RWPE2 (cell line): Measurements from ENCODE around the gene ZNF736.
A peak's percentile ranks its signal among the peaks of the same experiment; 100 is the strongest.

Experiments used
- ATAC-seq: fragments of 200-7000 bp; cut with Tn5 transposase; 3 replicates; pipeline ENCODE4 v1.9.1; 2021; ENCODE audit warnings: low read depth
- DNase-seq: peaks from one replicate; pipeline ENCODE4 v3.0.0-alpha.2; 2020; ENCODE audit warnings: low spot score
- H3K27ac ChIP-seq: fragments of 450-650 bp; 2 replicates; pipeline ENCODE4 v1.5.1; 2017; ENCODE audit warnings: mild to moderate bottlenecking; ENCODE audit not compliant: poor library complexity, severe bottlenecking
- H3K27me3 ChIP-seq: fragments of 250-450 bp; sonication (Bioruptor Pico); 2 replicates; pipeline ENCODE4 v1.5.1; 2021; ENCODE audit warnings: mild to moderate bottlenecking, moderate library complexity; ENCODE audit not compliant: insufficient read depth, poor library complexity, severe bottlenecking
- H3K36me3 ChIP-seq: fragments of 250-450 bp; sonication (Bioruptor Pico); 2 replicates; pipeline ENCODE4 v1.5.1; 2020; ENCODE audit warnings: low read depth, mild to moderate bottlenecking, moderate library complexity
- H3K4me1 ChIP-seq: fragments of 250-450 bp; sonication (Bioruptor Pico); 2 replicates; pipeline ENCODE4 v1.5.1; 2021; ENCODE audit warnings: mild to moderate bottlenecking, moderate library complexity; ENCODE audit not compliant: insufficient read depth, poor library complexity, severe bottlenecking
- H3K4me3 ChIP-seq: fragments of 250-450 bp; sonication (Bioruptor Pico); 2 replicates; pipeline ENCODE4 v1.5.1; 2021; ENCODE audit warnings: mild to moderate bottlenecking, moderate library complexity; ENCODE audit not compliant: severe bottlenecking
- H3K9me3 ChIP-seq: fragments of 250-450 bp; sonication (Bioruptor Pico); 2 replicates; pipeline ENCODE4 v1.5.1; 2021; ENCODE audit warnings: mild to moderate bottlenecking, moderate library complexity; ENCODE audit not compliant: severe bottlenecking
- TF ChIP-seq, protein P1 (sequence below): fragments of 450-650 bp; IDR thresholded peaks from one replicate; pipeline ENCODE4 v1.5.1; 2017; ENCODE audit warnings: mild to moderate bottlenecking, moderate library complexity; ENCODE audit not compliant: poor library complexity, severe bottlenecking

The ZNF736 gene

DNA sequence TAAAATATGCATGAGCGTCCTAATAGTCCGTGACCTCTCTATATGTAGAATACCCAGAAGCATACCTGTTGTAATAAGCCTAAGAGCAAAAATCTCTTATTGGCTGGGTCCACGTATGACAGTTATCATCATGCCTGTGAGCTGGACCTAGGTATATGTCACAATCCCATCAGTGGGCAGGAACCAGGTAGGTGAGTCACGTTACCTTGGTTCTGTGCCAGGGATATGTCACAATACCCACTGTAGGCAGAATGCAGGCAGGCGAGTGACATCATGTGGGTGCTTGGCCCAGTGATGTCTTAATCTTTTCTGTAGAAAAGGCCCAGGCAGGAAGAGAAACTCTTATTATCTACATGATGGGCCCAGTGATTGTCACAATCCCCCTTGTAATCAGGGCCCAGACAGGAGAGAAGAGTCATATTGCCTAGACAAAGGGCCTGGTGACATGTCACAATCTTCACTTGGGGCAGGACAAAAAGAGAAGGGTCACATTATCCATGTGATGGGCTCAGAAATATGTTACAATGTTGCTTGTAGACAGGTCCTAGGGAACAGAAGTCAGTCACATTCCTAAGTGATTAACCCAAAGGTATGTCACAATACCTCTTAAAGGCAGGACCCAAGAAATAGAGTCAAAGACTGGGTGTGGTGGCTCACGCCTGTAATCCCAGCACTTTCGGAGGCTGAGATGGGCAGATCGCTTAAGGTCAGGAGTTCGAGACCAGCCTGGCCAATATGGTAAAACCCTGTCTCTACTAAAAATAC is 12.9 kb upstream of the ZNF736 start:
- TF ChIP-seq, protein P1, sequence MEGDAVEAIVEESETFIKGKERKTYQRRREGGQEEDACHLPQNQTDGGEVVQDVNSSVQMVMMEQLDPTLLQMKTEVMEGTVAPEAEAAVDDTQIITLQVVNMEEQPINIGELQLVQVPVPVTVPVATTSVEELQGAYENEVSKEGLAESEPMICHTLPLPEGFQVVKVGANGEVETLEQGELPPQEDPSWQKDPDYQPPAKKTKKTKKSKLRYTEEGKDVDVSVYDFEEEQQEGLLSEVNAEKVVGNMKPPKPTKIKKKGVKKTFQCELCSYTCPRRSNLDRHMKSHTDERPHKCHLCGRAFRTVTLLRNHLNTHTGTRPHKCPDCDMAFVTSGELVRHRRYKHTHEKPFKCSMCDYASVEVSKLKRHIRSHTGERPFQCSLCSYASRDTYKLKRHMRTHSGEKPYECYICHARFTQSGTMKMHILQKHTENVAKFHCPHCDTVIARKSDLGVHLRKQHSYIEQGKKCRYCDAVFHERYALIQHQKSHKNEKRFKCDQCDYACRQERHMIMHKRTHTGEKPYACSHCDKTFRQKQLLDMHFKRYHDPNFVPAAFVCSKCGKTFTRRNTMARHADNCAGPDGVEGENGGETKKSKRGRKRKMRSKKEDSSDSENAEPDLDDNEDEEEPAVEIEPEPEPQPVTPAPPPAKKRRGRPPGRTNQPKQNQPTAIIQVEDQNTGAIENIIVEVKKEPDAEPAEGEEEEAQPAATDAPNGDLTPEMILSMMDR = no peak
- ATAC-seq (peak; percentile 56), DNase-seq (no peak)
- Histone ChIP-seq H3K36me3 (no peaks in the 10 kb centered on the region), H3K9me3 (no peaks in the 10 kb centered on the region), H3K4me1 (no peaks in the 10 kb centered on the region), H3K4me3 (no peak overlapping the region), H3K27me3 (no peaks in the 10 kb centered on the region), H3K27ac (no peak overlapping the region)

DNA sequence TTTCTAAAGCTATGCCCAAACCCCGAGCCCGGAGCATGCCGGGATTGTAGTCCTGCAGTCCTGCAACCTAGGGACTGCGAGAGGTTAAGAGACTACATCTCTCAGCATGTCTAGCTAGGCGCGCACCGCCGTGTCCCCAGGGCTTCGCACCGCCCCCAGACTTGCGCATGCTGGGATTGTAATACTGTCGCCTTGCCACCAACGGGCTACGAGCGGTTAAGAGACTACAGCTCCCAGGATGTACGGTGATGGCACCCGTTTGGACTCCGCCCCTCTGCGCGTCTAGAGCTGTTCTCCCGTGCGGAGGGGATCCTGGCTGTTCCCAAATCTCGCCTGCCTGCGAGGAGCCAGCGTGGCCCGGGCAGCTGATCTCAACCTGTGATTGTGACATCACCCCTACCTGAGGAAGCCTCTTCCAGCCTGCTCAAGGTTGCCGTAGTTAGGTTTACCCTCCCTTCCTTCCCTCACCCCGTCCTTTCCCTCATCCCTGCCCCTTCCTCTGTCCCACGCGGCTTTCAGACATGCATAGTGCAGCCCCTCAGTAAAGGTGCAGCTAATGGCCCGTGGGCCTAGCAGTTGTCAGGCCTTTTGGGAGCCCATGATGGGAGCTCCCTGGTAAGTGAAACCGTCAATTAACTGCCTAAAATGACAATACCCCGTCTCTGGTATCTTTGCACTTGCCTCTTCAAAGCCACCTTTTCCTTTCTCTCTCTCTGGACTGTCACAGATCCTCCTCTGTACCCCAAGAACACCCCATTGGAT is 6.3 kb upstream of the ZNF736 start:
- no peaks in the 10 kb centered on the region for H3K27me3 ChIP-seq
- TF ChIP-seq, protein P1 = no peak
- H3K27ac ChIP-seq = no peak overlapping the region
- no peaks in the 10 kb centered on the region for H3K36me3 ChIP-seq
- DNase-seq = no peak
- peak overlapping the region; percentile 37 for H3K4me3 ChIP-seq
- H3K4me1 ChIP-seq = no peaks in the 10 kb centered on the region
- no peaks in the 10 kb centered on the region for H3K9me3 ChIP-seq
- peak; percentile 91 for ATAC-seq

DNA sequence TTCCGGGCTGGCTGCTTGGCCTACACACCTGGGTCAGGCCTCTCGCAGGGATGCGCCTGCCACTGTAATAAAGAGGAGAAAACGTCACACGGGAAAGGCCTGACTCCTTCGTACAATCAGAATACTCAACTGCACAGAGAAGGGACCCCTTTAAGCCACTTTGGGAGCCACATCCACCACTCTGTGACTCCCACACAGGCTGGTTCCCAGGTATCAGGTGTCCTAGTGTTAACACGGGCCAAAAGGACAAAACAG is 5.8 kb upstream of the ZNF736 start:
- H3K4me3 ChIP-seq = no peak overlapping the region
- H3K27ac ChIP-seq = no peak overlapping the region
- DNase-seq = no peak
- no peaks in the 10 kb centered on the region for H3K27me3 ChIP-seq
- H3K36me3 ChIP-seq = no peaks in the 10 kb centered on the region
- H3K9me3 ChIP-seq = no peaks in the 10 kb centered on the region
- no peak for ATAC-seq
- TF ChIP-seq, protein P1 = no peak
- H3K4me1 ChIP-seq = no peaks in the 10 kb centered on the region

- Histone ChIP-seq H3K4me3 (no peak overlapping the region), H3K27ac (no peak overlapping the region), H3K36me3 (no peaks in the 10 kb centered on the region; the same call in 1 of the 2 replicates), H3K4me1 (no peaks in the 10 kb centered on the region), H3K27me3 (no peaks in the 10 kb centered on the region), H3K9me3 (no peaks in the 10 kb centered on the region)
- ATAC-seq (no peak), DNase-seq (no peak)
- TF ChIP-seq, protein P1 = no peak
Observed at GRCh38 chr7:64310426-64310825, 3.3 kb upstream of the ZNF736 start.

DNA sequence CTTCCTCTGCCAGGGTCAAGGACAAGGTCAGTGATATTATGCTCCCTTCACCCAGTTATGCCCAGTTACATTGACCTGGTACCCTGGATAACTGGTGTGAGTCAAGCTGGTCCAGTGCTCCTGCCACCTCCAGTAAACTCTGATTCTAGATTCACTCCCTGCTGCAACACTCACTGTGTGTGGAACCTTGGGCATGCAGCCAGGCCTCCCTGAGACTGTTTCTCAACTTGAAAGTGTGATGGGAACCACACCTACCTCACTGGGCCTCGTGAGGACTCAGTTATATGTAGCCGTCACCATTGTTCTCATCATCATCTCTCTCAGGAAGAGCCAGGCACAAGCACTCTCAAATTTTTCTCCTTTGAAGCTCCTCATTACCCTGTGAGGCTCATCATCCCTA is 935 bp upstream of the ZNF736 start:
- Histone ChIP-seq H3K27ac (no peak overlapping the region), H3K36me3 (no peaks in the 10 kb centered on the region; the same call in none of the 2 replicates), H3K9me3 (no peaks in the 10 kb centered on the region), H3K4me3 (no peak overlapping the region), H3K27me3 (no peaks in the 10 kb centered on the region), H3K4me1 (no peaks in the 10 kb centered on the region)
- no peak for DNase-seq
- ATAC-seq = no peak
- TF ChIP-seq, protein P1 = no peak
